Caki2 (cell line): ENCODE data around the gene TRIO. TPM values are rescaled to one million over a fixed set of nuclear protein-coding genes. Genes with fewer than 3 reads are reported as not detected.
"Not testable (repeated sequence)": the region's sequence is repeated elsewhere in the genome, so short reads cannot be mapped to it uniquely, and the experiment has no call there.

Experiments used
- DNase-seq: peaks from one replicate; pipeline ENCODE4 v3.0.0-alpha.2; 2015; ENCODE audit warnings: low read depth
- in situ Hi-C: cut with HindIII; loops from 2 replicates; pipeline ENCODE4 v1.10.0; 2016; ENCODE audit warnings: low sequenced_read_pairs, low pct_unique_long_range_greater_than_20kb, mixed read lengths
- total RNA-seq: library from RNA; depleted of rRNA; stranded (reverse); fragments of >200 nt; shearing (Covaris generic); gene quantifications from 2 replicates; pipeline ENCODE4 v1.2.3, GENCODE V29; 2014; ENCODE audit warnings: low replicate concordance

Gene TRIO
- total RNA-seq, 1 experiment from 2014 or later: 52.3 TPM

DNA sequence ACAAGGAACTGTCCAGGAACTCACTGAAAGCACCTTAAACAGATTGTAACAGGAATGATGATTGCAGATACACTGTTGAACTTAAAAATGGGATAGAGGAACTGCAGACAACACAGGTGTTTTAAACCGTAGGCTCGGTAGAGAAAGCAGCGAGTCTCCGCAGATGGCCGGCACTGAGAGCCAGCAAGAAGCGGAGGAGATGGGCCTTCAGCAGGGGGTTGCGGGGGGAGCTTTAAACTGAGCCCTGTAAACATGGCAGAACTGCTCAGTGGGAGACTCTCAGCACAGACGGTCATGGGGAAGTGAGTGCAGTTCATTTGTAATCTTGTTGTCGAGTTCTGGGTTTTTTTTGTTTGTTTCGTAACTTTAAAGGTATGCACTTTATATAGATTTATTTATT lies 283.4 kb downstream of the TRIO start:
- DNase-seq: no peak
- in situ Hi-C loops: no loop called here

DNA sequence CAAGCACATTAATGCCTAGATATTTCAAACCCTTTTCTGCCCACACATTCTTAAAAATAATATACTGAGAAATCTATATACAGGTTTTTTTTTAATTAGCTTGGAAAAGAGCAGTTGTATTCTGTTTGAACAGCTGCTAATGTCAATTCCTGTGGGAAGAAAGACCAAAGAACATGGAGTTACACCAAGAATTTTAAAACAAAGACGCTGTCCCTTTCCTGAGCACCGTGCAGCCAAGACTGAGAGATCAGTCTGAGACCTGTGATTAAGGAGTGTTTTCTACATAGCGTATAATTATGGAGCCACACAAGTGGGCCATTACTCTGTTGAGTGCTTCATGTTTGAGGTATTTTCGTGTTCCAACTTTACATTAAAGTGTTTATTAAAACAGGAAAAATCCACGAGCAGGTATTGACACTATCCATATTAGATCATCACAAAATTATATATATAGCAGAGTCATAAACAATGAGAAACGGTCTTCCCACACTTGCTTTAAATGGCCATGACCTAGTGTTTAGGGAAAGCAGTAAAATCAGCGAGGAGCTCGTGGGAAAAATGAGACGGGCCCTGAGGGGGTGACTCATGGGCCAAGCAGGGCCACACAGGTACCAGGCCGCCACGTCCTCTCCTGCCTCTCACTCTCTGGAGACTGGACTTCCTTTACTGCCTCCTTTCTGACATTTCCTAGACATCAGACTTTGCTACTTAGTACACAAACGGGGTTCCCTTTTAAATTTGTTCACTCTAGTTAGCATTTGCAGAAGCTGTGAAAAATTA lies 285.4 kb downstream of the TRIO start:
- in situ Hi-C loops: no loop called here
- no peak for DNase-seq

DNA sequence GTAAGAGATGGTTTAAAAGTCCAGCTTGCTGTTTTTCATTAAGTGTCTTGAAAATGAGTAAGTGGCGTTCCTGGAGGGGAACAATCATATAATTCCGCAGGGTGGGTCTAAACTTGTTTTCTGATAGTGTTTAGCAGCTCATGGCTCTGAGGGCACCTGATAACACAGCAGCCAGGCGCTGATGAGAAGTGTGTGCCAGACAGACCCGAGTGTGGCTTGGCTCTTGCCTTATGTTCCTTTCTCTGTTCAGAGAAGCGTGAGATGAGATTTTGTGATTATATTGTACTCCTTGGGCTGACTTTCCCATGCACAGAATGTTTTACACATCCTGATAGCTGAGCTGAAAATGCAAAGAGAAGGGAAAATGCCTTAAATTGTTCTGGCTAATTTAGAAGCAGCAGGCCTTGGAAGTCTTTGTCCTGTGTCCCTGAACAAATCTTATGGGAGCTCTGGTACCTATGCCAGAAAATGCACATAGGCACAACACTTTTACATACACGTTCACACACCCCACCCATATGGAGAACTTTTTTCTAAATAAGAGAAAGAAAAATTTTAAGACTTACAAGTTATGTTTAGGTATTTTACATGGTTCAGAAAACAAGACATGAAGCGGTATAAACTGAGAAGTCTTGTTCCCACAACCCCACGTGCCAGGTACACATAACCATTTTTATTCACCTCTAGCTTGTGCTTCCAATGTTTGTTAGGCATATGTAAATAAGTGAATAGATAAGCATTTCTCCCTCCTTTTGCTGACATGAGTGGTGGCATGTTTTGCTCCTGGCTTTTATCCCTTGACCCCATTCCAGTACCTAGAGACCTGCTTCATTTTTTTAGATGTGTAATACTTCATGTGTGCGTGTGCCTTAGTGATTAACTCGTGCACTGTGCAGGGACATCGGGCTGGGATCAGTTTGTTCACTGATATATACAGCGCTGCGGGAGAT lies 286.2 kb downstream of the TRIO start:
- in situ Hi-C loops: no loop called here
- no peak for DNase-seq

DNA sequence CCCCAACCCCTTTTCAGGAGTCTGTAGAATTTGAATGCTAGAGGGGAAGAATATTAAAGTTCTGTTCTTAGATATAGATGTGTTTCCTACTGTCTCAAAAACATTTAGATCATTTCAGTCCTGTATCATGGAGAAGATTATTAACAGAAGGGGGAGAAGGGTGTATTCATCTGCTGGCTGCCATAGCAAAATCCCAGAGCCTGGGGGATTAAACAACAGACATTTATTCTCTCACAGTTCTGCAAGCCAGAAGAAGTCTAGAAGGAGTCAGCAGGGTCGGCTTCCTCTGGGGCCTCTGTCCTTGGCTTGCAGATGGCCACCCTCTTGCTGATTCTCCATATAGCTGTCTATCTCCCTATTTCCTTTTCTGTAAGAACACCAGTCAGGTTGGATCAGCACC lies 288.4 kb downstream of the TRIO start:
- in situ Hi-C loops: no loop called here
- DNase-seq: no peak

DNA sequence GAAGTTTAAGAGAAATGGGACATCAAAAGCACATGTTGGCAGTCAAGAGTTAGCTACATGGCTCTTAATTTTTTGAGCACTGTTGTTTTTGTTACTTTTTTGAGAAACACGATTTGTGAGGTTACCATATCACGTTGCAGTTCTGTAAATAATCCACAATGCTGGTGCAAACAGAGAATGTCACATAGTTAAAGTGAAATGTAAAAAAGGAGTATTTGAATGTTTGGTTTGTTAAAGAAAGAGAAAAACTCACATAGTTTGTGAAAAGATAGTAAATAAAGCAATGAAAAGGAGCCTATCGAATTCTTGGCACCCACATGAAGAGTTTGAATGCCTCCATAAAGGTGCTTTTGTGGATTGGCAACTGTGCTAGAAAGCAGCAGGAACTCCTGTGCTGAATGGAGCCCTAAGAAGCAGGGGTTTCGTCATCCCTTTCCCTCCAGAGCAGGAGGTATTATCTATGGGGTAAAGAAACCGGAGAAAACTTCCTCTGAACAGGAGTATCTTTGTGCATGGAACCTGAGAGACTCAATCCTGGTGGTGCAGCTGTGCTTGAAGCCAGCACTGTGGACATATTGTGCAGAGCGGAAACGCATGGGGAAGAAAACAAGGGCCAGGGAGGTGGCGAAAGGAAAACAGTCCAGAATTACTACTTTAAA lies 289.9 kb downstream of the TRIO start:
- no peak for DNase-seq
- in situ Hi-C loops: no loop called here

DNA sequence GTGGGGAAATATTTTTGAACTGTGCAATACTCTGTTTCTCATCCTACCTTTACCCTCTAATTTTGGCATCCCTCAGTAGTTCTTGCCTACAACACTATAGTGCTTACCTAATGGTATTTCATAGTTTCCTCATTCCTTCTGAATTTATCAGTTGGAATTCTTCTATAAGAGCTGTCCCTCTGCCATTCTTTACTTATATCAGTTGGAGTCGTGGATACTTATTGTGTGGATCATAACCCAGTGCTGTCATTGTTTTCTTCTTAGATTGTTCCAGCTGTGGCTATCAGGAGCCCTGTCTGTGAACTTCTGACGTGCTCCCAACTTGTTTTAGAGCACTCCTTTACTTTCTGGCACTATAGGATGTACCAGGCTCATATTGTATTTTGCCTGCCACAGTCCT lies 292.3 kb downstream of the TRIO start:
- in situ Hi-C loops: no loop called here

DNA sequence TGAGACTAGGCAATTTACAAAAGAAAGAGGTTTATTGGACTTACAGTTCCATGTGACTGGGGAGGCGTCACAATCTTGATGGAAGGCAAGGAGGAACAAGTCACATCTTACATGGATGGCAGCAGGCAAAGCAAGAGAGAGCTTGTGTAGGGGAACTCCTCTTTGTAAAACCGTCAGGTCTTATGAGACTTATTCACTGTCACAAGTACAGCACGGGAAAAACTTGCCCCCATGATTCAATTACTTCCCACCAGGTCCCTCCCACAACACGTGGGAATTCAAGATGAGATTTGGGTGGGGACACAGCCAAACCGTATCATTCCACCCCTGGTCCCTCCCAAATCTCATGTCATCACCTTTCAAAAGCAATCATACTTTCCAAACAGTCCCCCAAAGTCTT lies 293.0 kb downstream of the TRIO start:
- in situ Hi-C loops: not testable (repeated sequence)

More for the DNA sequence above, 292.3 kb downstream of the TRIO start:
- no peak for DNase-seq

DNA sequence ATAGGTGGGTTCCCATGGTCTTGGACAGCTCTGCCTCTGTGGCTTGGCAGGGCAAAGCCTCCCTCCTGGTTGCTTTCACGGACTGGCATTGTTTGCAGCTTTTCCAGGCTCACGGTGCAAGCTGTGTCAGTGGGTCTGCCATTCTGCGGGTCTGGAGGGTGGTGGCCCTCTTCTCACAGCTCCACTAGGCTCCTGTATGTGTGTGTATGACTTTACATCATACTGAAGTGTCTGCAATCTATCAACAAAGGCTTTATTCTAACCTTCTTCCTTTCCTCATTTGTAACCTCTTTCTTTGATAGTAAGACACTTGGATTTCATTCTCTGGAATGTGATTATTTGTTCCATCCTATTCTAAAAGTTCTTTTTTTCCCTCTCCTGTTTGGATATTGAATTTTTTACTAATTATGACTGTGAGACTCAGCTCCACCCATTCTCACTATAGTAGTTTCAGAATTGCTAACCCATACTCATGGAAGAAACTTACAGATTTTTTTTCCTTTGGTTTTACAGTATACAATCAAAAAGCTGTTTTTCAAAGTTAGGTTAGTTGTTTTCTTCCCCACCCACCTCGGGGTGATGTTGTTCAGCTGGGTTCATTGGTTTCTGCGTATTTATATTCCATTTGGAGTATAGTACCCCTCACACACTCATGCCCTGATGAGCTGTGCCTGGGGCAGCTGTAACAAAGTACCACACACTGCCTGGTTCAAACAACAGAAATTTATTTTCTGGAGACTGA lies 293.8 kb downstream of the TRIO start:
- in situ Hi-C loops: no loop called here

More for the DNA sequence above, 293.0 kb downstream of the TRIO start:
- not testable (repeated sequence) for DNase-seq

DNA sequence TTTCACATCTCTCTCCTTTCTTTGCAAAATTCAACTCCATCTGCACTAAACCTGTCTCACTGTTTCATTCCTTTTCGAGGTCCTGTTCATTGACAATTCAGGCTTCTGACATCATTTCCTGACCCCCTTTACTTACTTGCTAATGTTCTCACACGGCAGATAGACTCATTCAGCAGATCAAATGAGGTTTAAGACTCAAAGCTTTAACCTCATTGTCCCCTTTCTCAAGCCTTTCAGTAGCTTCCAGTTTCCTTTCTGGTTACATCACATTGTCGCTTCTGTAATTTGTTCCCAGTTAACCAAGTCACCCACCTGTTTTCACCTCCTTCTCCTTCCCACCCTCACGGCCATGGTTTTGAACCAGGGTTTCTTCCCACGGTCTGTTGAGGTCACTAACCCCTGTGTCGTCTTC lies 295.1 kb downstream of the TRIO start:
- no peak for DNase-seq
- in situ Hi-C loops: no loop called here

More for the DNA sequence above, 293.8 kb downstream of the TRIO start:
- no peak for DNase-seq

DNA sequence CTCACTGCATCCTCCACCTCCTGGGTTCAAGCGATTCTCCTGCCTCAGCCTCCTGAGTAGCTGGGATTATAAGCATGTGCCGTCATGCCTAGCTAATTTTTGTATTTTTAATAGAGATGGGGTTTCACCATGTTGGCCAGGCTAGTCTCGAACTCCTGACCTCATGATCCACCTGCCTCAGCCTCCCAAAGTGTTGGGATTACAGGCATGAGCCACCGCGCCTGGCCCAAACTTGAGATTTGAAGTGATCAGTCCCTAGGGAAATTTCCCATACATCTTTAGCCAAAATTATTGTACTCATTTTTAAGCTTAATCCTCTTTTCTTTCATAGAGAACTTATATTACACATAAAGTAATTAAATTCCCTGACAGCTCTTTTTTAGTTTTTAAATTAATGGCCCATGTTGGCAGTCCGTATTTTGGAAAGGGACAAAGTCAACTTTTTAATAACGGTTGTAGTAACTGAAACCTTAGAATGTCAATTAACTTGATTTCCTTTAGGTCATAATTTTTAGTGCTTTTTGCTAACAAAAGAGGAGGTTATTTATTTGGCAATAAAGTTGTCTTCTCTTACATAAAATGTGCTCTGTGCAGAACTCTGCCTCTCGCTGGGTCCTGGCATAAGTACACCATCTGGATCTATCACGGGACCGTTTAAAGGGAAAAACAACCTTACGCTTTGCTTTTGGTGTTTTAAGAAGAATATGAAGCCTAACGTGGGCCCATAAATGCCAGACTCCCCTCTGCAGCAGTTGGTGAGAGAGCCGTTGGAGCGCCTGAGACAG lies 296.1 kb downstream of the TRIO start:
- in situ Hi-C loops: no loop called here
- DNase-seq: no peak

DNA sequence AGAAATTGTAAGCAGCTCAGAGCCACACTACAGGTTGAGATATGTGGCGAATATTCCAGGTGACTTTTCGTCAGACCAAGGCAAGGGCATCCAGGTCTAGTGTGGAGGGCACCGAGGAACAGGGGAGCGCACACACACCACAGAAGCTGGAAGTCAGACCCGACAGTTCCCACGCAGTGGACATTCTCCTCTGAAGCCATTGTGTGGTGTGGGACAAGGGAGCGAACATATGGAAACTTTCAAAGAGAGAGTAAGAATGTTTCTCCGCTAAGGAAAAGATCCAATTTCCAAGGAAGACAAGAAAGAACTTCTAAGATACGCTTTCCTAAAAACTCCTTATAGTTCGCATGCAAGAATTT lies 297.1 kb downstream of the TRIO start:
- in situ Hi-C loops: no loop called here

DNA sequence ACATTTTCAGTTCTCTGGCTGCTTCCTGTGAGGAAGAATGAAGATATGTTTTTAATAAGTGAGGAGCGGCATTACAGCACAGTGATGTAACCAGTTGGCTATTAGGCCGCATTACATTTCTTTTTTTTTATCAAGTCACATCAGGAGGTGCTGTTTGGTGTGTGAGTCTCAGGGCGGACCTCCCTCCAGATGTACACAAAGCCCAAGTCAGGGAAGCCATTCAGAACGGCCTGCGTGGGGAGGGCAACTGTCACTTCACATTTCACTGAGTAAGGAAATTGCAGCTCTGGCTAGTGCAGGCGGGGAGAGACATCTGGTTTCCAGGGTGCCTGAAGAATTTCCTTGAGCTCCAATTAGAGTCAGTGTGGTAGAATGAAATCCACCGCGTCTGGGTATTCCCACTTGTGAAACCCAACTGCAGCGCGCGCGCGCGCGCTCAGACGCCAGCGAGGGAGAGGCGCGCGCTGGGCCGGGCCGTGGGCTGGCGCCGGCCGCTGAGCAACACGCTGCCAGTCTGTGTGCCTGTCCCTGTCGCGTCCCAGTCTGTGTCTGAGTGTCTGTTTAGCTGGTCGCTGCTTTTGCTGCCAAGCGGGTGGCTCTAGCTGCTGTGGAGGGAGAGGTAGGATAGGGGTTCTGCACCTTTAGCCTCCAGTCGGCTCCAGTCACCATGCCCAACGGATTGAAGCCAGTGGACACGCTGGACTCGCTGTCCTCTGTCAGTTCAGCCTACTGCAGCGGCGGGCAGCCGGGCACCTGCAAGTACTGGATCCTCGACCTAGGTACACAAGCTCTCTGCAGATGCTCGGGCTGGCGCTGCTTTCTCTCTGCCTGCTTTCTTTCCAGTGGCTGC lies 297.7 kb downstream of the TRIO start:
- no peak for DNase-seq
- in situ Hi-C loops: no loop called here

More for the DNA sequence above, 297.1 kb downstream of the TRIO start:
- no peak for DNase-seq

DNA sequence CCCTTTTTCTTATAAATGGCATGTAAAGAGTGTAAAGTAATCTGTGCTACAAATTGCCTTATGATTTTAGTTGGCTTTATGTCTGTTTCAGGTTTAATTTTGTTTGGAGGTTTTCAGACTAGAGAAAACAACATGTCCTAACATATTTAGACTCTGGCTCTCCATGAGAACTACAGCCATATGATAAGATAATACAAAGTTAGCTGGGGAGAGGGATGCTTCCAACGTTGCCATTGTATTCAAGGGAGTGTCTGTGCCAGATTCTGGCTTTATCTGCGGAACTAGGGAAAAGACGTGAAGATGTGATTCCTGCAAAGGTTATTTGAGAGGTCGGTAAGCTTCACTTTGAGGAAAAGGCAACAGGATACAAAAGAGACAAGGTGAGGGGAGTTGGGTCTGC lies 298.5 kb downstream of the TRIO start:
- in situ Hi-C loops: no loop called here
- no peak for DNase-seq

DNA sequence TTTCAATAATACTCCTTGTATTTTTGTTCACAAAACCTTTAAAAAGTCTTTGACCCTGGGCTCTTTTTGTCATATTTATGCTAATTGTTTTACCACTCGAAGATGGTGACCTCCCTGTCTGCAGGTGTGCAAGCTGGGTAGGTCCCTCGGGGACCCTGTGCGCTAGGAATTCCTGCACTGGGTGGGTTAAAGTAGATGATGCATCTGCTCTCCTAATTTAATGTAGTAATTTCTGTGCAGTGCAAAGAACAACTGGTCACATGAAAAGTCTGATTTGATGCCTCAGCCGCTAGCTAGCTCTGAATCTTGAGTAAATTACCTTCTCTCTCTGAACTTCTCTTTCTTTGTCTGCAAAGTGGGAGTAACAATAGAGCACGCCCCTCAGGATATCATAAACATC lies 299.4 kb downstream of the TRIO start:
- in situ Hi-C loops: no loop called here
- no peak for DNase-seq

DNA sequence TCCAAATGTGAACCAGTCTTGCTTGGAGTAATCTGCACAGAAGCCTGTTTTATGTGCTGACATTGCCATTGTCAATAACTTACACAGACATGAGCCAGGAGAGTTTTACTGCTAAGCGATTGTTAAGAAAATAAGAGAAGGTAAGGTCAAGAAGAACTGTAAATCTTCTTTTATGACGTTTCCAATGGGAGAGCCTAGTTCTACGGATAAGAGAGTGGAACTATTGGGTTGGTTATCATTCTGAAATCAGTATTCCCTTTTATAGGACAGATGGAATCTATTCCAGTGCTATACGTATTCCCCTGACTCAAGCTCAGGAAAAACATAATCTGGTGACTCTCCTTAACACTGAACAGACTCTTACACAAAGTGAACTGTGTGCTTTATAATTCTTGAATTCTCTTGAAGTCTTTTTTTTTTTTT lies 300.5 kb downstream of the TRIO start:
- in situ Hi-C loops: no loop called here
- DNase-seq: no peak

DNA sequence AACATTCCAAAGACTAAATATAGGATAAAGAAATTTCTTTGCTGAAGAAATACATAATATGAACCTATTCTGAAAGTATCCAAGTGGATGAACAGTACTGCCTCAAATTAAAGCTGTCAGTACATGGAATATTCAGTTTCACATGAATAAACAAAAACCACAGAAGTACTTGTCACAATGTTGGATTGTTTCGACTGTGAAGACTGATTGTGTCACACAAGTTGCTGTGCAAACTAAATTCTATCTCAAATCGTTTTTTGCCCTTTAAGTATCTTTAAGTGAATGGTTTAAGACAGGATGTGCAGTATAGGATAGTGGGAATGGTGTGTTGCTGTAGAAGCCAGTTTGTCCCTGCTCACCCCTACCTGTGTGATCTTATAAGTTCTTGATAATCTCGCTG lies 301.0 kb downstream of the TRIO start:
- no peak for DNase-seq
- in situ Hi-C loops: no loop called here

DNA sequence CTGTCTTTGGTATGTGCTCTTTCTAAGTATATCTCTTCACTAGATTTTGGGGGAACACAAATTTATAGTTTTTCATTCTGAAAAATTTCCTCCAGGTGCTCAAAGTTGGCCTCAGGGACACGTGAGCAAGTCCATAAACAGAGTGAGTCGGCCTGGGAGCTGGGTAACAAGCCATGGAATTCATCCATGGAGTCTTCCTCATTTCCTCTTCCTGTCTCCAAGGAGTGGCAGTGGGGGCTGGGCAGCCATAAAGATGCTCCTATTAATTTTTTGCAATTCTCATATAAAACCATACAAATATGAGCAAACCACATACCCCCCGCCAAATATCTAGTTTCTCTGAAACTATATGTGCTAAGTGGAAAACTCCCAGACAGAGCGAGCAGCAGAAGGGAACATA lies 301.9 kb downstream of the TRIO start:
- peak; percentile 16 for DNase-seq
- in situ Hi-C loops: no loop called here
